Left cardiac atrium (tissue), 4 donors: ENCODE results near the gene R3HDML. TPM values are rescaled to one million over a fixed set of nuclear protein-coding genes. Genes with fewer than 3 reads are reported as not detected.

ENCODE experiments used
- ATAC-seq, 2 donors: fragments of 200-7000 bp; cut with Tn5 transposase; one replicate each; pipeline ENCODE4 v1.9.1; 2020; ENCODE audit warnings: mild to moderate bottlenecking in 2 of 2, moderate library complexity in 2 of 2
- DNase-seq: peaks from one replicate; pipeline ENCODE4 v3.0.0-alpha.2; 2020
- intact Hi-C, 2 donors: fragments of 100-400 bp; cut with DNase I; formaldehyde crosslinking; loops; one replicate each; pipeline versions ENCODE4 v1.14.1 to v1.15.1; 2022 to 2023
- total RNA-seq, 2 donors: library from RNA; stranded (reverse); fragmentation: NEBNext Ultra II Directional; extraction: Animal tissue kit (Norgen Biotek cat#: 25700); gene quantifications; one replicate each; pipeline ENCODE4 v1.2.1, GENCODE V29; 2021
- donor health status: DM: no; HTN: yes; CAD: no.
- donor health status: DM: no; HTN: yes; CAD: no; lungs with severe emphysema.
- donor health status: DM: yes; HTN: yes; CAD: no.
- donor health status: Dilated cardiomyopathy.

R3HDML gene
- total RNA-seq, 2 donors from 2014 or later, result not detected

DNA sequence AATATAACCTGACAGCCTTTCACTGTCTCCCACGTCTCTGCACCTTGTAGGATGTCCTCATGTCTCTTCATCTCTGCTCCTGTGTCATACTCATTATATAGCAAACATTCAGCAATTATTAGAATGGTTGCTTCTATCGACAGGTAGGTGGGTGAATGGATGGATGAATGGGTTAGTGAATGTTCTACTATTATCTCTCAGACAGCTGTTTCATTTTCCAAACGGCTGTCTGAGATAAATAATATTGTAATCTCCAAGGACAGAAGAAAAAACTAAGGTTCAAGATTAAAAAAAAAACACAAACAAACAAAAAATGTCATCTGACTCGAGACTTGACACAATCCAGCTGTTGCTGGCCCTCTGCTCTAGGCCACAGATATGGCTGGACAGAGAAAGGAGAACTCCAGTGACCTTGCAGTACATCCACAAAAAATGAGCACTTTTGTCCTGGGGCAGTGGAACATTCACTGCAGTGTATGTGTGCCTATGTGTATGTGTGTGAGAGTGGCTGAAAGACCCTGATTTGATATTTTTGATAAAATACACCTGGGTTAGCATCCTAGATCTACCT is 20.8 kb downstream of the R3HDML start:
- ATAC-seq (peak; percentile 58 to 63), DNase-seq (no peak)
- intact Hi-C loops, result no loop called here

GRCh38 chr20:44358776-44359175 is 21.9 kb downstream of the R3HDML start:
- intact Hi-C loops, result no loop called here
- DNase-seq, result no peak
- ATAC-seq, result no peak

GRCh38 chr20:44360221-44360620 is 23.4 kb downstream of the R3HDML start:
- no peak for DNase-seq
- intact Hi-C loops, result no loop called here
- no peak for ATAC-seq

- intact Hi-C loops, result no loop called here
- no peak for ATAC-seq
- no peak for DNase-seq
These were observed 24.2 kb downstream of the R3HDML start for GRCh38 chr20:44361021-44361420.

DNA sequence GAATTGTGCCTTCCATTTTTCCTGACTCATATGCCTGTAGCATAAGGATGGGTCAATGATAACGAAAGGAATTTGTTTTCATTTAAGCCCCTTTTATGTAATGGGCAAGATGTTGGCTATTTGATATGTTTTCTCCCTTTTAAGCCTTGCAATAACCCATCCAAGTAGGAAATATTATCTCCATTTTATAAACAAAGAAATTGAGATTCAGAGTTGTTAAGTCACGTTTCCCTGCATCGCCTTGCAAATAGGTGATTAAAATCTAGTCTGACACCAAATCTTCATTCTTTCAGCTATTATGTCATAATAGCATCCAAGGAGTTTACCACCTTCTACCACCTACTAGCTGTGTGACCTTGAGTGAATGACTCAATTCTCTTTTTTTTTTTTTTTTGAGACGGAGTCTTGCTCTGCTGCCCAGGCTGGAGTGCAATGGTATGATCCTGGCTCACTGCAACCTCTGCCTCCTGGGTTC is 25.7 kb downstream of the R3HDML start:
- intact Hi-C loops, result no loop called here
- DNase-seq, result no peak
- no peak for ATAC-seq

GRCh38 chr20:44364068-44364467 is 27.2 kb downstream of the R3HDML start:
- intact Hi-C loops, result no loop called here
- DNase-seq (no peak), ATAC-seq (no peak)

- intact Hi-C loops, result no loop called here
- DNase-seq (no peak), ATAC-seq (no peak)
These were observed 27.9 kb downstream of the R3HDML start for GRCh38 chr20:44364780-44365179.

- intact Hi-C loops, result no loop called here
- DNase-seq (no peak), ATAC-seq (no peak)
These were observed 30.9 kb downstream of the R3HDML start for GRCh38 chr20:44367746-44368145.

- no peak for ATAC-seq
- no peak for DNase-seq
- intact Hi-C loops, result no loop called here
These were observed 33.9 kb downstream of the R3HDML start for GRCh38 chr20:44370639-44371218.

- ATAC-seq (no peak), DNase-seq (no peak)
- intact Hi-C loops, result loop anchor here in 1 of 2 donors (10.0 kb wide), 1 partner anchor 68 kb away; the partner anchor contains the start of gene FITM2
These were observed 45.8 kb downstream of the R3HDML start for GRCh38 chr20:44382641-44383040.

GRCh38 chr20:44384423-44385027 is 47.7 kb downstream of the R3HDML start:
- DNase-seq, result peak; percentile 82
- ATAC-seq, result peak; percentile 56 to 71
- intact Hi-C loops, result loop anchor here (2.0 to 10.0 kb wide), 3 partner anchors 70 to 226 kb away; partner anchors contain the start of gene FITM2 (in 1 of the 2)

- ATAC-seq (peak; percentile 64 to 86), DNase-seq (peak; percentile 69)
- intact Hi-C loops, result loop anchor here (2.0 to 10.0 kb wide), 3 partner anchors 74 to 171 kb away; partner anchors contain the start of gene FITM2 (in 1 of the 2)
These were observed 51.7 kb downstream of the R3HDML start for GRCh38 chr20:44388466-44389023.

GRCh38 chr20:44389871-44390270 is 53.0 kb downstream of the R3HDML start:
- DNase-seq, result no peak
- no peak for ATAC-seq
- intact Hi-C loops, result loop anchor here (2.0 to 10.0 kb wide), 3 partner anchors 75 to 173 kb away; partner anchors contain the start of gene FITM2 (in 1 of the 2)

DNA sequence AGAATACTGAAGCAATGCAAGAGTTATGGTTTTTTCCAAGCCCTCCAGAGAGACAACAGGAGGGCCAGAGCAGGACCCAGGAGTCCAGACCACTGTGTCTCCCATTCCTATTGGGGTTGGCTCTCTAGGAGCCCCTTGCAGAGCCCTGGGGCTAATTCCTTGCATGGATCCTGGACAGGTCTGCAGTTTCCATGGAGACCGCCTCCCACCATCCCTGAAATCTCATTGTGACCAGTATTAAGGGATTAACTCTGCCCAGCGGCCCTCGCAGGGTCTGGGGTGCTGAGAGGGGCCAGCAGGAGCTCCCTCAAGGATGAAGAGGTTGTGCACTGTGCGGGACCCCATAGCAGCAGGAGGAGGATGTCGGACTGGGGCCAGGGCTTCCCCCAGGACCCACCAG is 53.4 kb downstream of the R3HDML start:
- intact Hi-C loops, result no loop called here
- DNase-seq, result no peak
- ATAC-seq, result no peak

- ATAC-seq, result no peak
- intact Hi-C loops, result no loop called here
These were observed 55.4 kb downstream of the R3HDML start for GRCh38 chr20:44392088-44392775.

DNA sequence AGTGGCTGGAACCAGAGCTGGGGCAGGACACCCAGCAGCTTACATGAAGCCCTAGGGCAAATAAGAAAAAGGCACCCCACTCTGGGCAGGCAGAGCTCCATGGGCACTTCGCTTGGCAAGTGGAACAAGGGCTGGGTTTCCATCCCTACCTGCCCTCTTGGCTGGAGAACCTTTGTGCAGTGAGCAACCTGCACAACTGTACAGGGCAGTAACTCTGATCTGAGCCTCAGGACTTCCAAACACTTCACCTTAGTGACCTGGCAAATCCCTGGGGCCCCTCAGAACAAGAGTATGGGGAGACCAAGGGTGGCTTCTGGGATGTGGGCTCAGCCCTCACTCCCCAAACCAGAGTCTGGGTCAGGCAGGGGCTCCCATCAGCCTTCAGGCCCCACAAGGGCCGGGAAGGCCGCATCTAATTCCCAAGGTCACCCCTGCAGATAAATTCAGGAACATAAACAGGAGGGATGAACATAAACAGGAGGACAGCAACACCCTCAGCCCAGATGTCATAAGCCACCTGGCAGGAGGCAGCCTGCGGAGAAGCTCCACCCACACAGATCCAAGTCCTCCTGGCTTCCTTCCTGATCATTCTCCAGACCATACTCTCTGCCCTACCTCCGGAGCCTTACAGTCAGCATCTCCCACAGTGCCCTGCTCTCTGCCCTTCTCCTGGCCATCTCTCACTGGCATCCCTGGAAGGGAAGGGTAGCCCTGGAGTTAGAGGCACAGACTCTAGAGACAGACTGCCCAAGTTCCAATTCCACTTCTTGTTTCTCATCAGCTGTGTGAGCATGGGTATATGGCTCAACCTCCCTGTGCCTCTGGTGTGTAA is 56.1 kb downstream of the R3HDML start:
- no peak for DNase-seq
- intact Hi-C loops, result no loop called here
- no peak for ATAC-seq

More at GRCh38 chr20:44392088-44392775, 55.4 kb downstream of the R3HDML start:
- DNase-seq, result no peak

DNA sequence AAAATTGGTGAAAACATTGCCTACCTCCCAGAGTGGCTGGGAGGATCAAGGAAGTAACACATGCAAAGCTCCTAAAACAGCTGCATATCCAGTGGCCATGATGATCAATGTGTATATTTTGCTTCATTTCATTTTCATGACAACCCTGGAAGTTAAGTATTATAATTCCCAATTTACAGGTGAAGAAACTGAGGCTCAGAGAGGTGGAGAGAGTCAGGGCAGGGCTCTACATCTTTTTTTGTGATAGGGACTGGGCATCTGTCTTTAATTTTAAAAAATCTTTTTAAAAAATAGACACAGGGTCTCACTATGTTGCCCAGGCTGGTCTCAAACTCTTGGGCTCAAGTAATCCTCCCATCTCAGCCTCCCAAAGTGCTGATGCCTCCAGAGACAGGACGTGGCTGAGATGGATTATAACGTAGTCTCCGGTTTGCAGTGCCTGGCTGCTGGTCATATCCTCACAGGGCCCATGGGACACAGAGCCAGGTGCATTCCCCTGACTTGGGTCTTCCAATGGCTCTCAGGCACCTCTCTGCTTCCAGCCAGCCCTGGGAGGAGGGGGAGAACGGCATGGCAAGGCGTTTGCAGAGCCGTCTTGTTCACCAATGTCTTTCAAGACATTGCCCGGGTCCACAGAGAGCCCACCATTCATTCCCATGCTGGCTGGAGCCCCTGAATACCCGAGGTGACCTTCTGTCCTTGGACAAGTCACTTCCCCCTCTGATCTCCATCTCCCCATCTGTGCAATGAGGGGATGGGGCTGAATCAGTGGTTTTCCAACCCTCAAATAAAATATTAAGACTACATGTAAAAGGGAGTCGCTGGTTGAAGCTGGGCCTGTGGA is 57.0 kb downstream of the R3HDML start:
- no peak for DNase-seq
- intact Hi-C loops, result no loop called here
- ATAC-seq, result no peak

DNA sequence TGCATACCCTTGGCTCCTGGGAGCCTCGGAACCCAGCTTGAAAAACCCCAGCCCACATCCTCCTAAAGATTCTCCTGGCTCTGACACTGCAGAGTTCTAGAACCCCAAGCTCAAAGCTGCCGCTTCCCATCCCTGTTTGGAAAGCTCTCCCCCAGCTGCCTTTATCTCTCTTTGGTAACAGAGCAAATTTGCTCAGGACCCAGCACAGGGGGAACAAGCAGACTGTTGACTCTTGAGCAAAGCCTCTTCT is 57.5 kb downstream of the R3HDML start:
- ATAC-seq (no peak), DNase-seq (no peak)
- intact Hi-C loops, result no loop called here
